Subcutaneous adipose tissue (tissue), 4 donors: ENCODE results near the gene CASD1. TPM values are rescaled to one million over a fixed set of nuclear protein-coding genes. Genes with fewer than 3 reads are reported as not detected.

Source experiments
- CTCF ChIP-seq: fragments of 450-650 bp; IDR thresholded peaks from one replicate; pipeline ENCODE4 v1.5.1; 2016; ENCODE audit warnings: low read depth, mild to moderate bottlenecking, control low read depth, antibody characterized with exemption, moderate library complexity
- total RNA-seq, 4 donors: library from RNA; depleted of rRNA; stranded (reverse); fragments of >200 nt; gene quantifications; one replicate each; pipeline ENCODE4 v1.1.0, GENCODE V29; 2016

Gene CASD1
- total RNA-seq, 4 donors from 2014 or later = 20.7 to 34.1 (median 23.2) TPM

GRCh38 chr7:94481279-94481678, 28.3 kb upstream of the CASD1 start:
- TF ChIP-seq CTCF = no peak

- no peak for TF ChIP-seq CTCF
Observed at GRCh38 chr7:94482796-94483195, 26.8 kb upstream of the CASD1 start.

GRCh38 chr7:94483843-94484242, 25.8 kb upstream of the CASD1 start:
- no peak for TF ChIP-seq CTCF

- no peak for TF ChIP-seq CTCF
Observed at GRCh38 chr7:94486216-94486615, 23.4 kb upstream of the CASD1 start.

GRCh38 chr7:94491410-94491809, 18.2 kb upstream of the CASD1 start:
- TF ChIP-seq CTCF = no peak

- no peak for TF ChIP-seq CTCF
Observed at GRCh38 chr7:94492601-94493000, 17.0 kb upstream of the CASD1 start.

- TF ChIP-seq CTCF = no peak
Observed at GRCh38 chr7:94497874-94498670, 11.5 kb upstream of the CASD1 start.
